Superior temporal gyrus (tissue), 1 donor: ENCODE data around the gene FYCO1.
A peak's percentile ranks its signal among the peaks of the same experiment; 100 is the strongest.

Source experiments
- DNase-seq: peaks from one replicate; pipeline ENCODE4 v3.0.0-alpha.2; 2016; ENCODE audit errors: extremely low spot score

FYCO1 gene

DNA sequence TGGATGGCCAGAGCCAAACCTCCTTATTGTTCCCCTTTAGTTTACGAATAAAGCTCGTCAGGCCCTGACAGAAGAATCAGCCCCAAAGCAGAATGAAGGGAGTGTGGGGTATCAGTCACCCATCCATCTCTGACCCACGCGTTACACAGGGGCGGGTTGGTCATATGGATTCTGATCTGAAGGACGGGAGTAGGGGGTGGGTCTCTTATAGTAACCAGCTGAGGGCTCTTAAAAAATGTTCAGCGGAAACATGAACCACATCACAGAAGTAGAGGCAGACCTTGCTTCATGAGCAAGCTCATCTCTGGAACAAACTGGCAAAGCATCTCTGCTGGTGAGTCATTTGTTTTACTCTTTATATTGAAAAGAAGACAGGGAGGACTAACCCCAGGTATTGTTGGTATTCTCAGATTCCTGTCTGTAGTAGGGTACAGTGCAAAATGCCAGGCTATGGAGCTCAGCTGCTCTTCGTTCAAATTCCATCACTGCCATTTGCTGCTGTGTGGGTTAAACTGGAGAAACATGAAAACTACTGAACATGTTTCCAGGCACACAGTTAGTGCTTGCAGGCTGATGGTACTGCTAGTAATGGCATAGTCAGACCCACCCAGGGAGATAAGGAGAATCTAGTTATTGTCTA, 52.3 kb downstream of the FYCO1 start, which contains the start of gene CXCR6:
Gene CXCR6 (plus strand): TSS at position 258 of the 640 bp plus-strand sequence. CDS start 3,018 bp downstream, outside the sequence.
- DNase-seq: no peak

DNA sequence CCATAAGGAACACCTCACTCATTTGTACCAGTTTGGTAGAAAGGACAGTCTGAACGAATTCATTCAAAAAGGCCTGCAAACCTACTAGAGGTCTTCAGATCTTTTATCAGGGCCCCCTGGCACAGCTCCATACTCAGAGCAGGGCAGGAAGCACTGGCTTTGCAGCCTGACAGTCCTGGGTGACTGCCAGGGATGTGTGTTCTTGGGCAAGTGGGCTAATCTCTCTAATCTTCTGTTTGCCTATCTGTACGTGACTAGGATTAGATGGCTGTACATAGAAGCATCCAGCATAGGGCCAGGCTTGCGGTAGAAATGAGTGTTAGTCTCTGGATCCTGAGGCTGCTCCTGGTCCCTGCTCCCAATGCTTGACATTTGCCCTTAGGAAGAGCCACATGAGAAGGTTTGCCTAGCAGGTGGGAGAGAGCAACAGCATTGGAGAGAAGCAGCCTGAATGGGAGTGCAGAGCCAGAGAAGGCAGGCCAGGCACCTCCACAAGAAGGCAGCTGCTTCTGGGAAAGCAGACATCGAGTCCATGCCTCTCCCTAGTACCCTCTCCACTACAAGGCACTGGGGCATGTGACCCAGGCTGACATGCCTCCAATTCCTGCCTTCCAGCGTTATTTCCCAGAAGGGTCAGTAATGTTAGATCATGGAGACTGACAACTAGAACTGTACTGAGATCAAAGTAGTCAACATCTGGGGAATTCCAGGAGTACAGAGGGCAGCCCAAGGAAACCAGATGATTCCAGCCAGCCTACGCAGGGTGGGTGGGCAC, 53.4 kb downstream of the FYCO1 start:
- DNase-seq: no peak

DNA sequence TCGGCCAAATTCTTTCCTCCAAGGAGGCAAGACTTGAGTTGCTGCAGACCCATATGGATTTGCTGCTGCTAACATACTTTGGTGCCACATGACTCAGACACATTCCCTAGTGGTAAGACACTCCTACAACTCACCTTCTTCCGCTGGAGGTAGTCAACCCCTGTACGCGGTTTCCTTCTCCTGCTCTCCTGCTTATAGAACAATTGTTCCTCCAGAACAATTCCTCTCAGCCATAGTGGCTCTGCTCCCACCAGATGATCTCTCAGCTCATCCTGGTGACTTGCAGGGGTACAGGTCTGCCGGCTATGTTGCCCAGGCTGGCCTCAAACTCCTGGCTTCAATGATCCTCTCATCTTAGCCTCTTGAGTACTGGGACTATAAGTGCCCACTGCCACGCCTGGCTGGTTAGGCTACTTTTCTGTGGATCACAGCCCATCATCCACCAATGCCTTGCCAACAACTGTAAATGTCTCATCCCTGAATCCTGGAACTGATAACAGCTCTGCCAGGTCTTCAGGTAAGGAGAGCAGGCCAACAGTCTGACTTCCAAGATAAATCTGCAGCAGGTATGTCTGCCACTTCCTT, 54.8 kb downstream of the FYCO1 start:
- no peak for DNase-seq

DNA sequence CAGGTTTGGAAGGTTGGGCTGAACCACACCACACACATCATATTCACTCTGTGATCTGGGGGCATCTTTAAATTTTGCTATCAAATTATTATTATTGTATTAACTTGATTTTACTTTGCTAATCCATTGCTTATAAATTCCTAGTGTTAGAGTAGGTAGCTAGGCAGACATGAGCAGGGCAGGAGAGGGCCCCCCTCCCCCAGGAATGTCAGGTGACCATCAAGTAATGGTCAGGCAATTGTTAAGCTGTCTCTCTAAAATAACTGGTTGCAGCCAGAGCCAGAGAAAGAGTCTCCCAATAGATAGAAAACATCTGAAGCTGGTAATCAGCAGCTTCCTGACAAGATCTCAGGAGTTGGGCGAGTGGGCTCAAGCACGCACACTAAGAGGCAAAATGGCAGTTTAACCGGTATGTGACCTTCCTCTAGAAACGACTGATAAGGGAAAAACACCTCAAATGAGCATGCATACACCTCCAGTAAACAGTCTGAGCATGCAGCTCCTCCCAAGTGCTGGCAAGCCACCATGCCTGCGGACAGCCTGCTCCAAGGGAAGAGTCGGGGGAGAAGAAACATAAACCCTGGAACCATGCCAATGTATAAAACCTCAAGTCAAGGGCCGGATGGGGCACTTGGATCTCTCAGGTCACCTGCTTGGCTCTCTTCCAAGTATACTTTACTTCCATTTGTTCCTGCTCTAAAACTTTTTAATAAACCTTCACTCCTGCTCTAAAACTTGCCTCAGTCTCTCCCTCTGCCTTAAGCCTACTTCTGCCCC, 55.4 kb downstream of the FYCO1 start:
- no peak for DNase-seq

DNA sequence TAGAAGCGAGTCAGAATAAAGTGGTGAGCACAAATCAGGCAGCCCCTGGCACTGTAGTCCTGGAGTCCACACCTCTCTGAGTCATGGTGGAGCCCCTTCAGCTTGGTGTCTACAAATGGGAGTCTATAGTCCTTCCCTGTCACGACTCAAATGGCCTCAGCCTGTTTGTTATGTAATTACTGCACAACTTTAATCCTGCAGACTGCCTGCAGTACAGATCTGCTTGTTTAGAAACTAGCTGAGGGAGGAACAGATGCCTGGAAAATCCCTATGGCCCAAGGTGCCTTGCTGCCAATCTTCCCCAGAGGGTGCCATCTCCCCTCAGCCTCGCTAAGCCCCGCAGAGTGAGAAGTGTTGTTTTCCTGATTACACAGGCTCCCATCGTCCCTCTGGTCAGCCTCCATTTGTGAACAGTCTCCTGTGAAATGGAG, 56.3 kb downstream of the FYCO1 start:
- peak; percentile 67 for DNase-seq

DNA sequence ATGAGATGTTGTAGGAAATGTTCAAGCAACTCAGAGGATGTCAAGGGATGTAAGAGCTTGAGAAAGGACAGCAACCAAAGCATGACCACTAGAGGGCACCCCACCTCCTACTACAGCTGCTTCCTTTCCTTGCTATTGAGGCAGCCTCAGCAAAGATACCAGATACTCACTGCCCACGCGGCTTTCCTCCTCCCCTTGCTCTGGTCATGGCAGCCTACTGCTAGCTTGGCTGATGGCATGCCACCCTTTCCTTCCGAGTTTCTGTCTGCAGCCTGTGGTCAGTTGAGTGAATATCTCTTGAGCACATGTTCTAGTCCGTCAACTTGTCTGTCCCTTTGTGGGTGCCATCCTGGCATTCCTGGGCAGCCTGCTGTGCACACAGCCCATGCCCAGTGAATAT, 56.8 kb downstream of the FYCO1 start:
- peak; percentile 98 for DNase-seq

DNA sequence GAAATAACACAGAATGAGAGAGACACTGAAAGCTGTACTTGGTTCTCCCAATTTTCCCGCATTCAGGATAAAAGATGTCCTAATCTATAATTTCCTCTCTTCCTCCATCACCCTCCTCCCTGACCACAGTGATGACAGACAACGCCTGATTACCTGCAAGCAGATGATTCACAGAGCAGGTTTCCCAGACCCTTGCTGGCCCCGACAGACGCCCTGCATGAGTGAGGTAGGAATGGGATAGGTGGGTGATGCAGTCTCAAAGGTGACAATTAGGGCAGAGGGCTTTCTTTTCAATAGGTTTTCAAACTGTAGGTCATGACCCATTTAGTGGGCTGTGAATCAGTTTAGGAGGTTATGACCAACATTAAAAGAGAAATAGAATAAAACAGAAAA, 57.6 kb downstream of the FYCO1 start:
- DNase-seq: no peak

DNA sequence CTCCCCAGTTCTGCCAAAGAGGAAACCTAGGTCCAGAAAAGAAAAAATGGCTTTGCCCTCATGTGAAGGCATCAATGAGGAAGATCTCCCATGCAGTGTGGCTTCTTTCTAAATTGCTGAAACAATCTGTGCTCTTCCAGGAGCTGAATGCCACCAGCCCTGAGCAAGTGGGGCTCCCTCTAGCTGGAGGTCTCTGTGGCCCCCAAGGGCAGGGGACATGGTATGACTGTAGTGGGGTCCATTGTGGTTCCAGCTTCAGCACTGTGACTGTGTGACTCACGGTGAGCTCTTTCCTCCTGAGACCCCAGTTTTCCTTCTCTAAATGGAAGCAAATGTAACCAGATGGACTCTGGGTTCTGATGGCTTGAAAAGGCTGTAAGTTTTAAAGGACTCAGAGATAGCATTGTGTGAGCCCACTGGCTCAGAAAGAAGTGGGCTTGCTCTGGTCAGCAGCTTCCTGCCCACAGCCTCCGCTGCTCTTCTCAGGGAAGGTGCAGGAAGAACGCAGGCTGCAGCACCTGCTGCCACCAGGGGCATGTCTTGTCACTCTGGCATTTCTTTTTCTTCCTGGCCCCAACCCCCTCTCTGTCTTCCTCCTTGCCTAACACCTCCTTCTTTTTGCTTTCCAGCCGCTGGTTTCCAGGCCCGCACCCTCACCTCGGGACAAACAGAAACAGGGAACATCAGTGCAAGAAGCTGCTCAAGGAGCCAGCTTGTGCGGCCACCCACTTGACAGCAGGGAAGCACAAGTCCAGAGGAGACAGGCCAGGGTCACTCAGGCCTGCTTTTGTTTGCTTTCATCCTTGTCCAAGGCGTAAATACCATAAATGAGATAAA, 58.2 kb downstream of the FYCO1 start:
- DNase-seq: no peak

DNA sequence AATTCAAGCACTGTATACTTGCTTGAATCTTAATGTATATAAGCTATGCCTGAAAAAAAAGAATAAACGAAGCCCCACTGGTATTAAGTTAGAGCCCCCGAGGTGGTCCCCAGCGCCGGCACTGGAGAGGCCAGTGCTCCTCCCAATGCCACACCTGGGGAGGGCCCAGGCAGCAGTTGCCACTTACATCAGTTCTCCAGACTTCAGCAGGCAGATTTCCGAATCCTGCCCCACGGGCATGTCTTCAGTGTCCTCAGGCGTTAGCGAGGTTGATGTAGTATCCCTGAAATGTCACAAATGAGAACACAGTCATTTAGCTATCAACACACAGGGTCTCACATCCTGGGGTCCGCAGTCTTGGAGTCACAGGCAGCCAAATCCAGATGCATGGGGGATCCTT, 59.4 kb downstream of the FYCO1 start:
- DNase-seq: no peak

DNA sequence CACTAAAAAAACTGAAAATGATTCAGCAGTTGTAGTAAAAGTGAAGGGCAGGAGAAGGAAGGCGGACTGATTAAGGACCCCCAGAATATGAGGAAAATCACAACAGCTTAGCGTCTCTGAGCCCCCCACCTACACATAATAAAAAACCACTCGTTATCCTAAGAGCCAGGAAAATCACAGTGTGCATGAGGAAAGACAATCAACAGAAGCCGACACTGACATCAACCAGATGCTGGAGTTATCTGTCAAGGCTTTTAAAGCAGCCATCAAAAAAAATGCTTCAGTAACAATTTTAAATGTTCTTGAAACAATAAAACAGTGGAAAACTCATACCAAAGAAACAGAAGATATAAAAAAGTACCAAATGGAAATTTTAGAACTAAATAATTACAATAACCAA, 62.0 kb downstream of the FYCO1 start:
- DNase-seq: no peak

DNA sequence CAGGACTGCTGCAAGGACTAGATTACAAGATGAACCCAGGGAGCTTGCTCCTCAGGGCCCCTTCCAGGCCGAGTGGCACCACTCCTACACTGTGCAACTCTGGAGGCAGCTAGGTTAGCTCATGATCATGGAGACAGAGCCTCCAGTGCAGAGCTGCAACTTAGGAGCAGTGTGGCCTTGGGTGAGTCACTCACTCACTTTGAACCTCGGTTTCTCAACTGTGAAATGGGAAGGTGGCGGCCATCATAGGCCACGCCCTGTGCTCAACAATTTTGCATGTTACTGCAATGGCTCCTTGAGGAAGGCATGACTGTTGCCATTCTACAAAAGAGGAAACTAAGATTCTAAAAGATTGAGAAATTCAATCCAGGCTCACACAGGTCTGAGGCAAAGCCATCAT, 63.5 kb downstream of the FYCO1 start:
- DNase-seq: no peak

DNA sequence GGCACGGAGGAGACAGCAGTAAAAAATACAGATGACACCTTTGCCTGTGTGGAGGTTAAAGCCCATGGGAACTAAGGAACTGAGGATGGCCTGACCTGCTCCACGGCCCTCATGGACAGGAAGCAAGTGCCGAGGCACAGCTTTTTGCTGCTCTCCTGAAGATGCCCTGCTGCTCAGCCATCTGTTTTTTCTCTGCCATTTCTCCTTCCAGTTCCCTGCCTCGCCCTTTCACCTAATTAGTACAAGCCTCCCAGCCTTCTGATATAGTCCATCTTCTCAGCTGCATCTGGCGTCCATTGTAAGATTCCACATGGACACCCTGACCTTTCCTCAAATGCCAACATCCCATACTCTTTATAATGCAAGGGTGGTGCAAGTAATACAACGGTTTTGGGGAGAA, 64.1 kb downstream of the FYCO1 start:
- DNase-seq: no peak

DNA sequence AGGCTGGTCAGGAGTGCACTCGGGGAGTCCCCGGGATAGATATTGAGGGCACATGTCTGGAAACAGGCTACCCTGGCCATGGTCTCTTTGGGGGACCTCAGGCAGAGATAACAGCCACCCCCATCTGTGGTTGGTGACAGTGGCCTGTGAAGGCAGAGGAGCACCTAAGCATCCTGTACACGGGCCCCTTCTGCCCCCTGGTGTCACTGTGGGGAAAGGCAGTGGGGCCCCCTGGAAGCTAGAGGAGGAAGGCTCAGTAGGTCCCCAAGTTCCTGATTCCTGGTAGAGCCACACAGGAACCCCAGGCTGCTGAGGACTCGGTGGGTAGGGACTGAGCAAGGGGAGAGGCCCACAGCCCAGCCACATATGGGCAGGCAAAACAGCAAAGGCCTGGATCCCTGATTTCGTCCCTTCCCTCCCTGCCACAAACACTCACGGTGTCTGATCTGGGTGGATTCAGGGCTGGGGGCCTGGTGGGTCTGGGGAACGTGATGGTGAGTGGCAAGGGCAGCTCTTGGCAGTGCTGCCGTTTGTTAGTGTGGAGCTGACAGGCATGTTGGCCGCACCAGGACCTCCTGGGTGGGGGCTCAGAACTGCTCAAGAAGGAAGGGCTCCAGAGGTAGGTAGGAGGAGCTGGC, 66.5 kb downstream of the FYCO1 start:
- peak; percentile 55 for DNase-seq

DNA sequence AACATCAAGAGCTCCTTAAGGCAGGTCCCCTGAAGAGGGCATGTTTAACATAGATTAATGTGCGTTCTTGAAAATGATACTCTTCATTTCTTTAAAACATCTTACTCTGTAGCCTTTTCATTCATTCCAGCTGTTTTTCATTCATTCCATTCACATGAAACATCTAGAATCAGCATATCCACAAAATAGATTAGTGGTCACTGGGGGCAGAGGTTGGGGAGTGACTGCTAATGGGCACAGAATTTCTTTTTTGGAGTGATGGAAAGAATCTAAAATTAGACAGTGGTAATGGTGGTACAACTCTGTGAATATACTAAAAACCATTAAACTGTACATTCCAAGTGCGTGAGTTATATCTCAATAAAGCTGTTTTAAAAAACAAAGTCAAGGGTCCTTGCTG, 67.7 kb downstream of the FYCO1 start:
- no peak for DNase-seq

DNA sequence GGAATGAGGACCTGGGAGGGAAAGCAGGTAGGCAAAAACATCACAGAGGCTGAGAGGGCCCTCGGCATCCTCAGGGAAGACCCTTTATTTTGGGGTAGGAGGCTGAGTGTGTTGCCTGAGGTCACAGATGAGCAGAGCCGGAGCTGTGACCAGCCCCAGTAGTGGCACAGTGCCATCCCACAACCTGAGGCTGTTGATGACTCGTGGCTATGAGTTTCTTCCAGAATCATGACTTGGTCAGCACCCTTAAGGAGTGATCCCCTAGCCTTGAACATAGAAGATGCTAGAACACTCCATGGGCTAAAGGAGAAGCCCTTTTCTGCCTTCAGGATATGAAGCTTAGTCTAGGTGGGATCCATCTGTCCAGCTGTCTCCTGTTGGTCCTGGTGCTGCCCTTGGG, 71.9 kb downstream of the FYCO1 start:
- DNase-seq: no peak

DNA sequence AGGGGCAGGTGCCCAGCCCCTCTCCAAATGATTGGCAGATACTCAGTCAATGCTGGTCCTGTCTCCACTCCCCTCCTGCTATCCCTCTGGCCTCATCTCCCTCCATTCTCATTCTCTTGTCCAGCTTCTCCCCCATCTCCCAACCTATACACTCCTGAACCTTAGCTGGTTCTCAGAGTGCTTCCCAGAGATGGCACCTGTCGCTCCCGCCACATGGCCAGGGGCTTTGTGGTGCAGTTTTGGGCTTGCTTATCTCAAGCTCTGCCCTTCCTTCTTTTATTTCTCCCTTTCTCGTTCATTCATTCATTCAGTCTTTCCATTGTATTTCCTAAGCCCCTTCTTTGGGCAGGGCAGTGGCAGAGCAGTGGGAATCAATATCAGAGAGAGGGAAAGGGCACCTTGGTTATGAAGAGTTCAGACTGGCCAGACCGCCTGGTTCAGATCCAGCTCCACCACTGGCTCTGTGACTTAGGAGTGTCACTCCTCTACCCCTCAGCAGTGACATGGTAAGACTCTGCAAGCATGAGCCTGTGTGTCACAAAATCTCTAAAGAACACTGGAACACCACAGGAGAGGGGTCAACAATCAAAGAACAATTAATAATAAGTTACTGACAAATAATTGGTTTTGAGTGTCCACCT, 72.6 kb downstream of the FYCO1 start:
- DNase-seq: no peak

DNA sequence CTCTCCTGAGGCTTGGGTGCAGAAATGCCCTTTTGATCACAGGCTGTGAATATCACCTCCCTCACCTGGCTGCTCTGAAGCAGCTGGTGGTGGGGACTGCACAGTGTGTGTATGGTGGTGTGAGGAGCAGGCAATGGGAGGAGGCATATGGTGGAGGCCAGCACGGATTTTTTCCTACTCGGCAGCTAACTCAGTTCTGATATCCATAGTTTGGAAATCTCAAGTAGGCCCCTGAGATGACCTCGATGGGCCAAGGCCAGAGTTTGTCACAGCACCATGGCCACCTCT, 73.6 kb downstream of the FYCO1 start:
- no peak for DNase-seq

DNA sequence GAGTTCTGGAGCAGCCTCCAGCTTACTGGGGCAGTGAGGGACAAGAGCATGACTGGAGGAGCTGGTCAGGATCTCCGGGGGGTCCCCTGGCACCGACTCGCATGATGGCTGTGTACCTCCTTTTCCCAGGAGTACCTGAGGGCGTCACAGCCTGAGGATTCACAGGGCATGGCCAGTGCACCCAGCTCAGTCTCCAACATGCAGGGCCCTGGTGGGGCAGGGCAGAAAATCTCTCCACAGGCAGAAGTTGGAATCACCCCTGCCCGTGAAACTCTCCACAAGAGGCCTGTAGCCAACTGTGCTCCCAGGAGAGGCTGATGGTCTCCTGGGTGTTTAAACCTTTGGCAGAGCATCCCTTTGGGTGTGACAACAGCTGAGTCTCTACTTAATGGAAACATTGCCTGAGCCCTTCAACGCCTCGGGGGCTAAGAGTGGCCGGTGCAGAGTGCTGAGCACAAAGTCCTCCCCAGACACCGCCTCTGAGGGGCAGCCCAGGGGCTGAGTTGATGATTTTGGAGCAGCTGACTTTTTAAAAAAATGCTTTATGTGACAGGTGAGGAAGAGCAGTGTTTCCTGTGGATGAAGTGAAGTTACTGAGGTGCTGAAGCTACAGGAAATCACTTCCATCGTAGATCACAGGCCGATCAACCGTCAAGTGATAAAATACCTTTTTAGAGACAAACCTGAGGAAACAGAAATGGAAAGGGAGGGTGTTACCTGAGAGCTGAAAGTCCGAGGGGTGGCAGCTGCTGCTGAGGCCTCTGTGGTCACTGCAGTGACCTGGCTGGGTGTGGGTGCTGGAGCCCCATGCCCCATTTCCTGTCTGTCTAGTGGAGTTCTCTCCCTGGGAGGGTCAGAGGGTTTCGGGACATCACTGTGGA, 74.2 kb downstream of the FYCO1 start:
- DNase-seq: no peak

DNA sequence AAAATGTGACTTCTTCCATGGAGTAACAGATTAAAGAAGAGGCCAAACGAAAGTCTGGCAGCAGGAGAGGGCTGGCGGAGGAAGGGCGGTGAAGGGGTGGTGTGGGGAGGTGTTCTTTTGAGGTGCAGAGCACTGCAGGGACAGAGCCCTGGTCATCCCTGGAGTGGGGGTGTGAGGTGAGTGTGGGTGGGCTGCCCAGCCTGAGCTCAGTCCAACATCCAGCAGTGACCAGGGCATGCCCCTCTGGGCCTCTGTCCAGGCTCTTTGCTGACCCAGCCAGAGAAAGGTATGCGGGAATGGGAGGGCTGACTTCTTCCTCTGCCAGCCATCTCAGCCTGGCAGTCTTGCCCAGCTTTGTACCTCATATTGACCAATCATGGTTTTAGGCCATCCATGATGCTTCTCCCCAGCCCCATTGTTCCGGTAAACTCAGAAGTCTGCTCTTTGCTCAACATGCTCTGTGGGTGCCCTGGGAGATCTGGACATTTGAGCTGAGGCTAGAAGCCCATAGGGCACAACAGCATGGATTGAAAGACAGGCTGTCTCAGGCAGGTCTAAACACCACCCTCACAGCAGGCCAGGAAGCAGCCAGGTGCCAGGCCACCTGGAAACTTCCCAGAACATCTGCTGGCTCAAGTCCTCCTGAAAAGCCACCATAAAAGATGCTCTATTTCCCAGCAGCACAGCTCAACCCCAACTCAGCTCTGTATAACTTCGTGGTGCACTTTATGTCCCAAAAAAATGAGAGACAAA, 78.3 kb downstream of the FYCO1 start:
- DNase-seq: no peak
